Ishikawa (cell line): ENCODE results near the gene SELENOM.

Experiments used
- CEBPB ChIP-seq: IDR thresholded peaks from 2 replicates; pipeline ENCODE4 v1.6.1; 2012
- CREB1 ChIP-seq: IDR thresholded peaks from 2 replicates; pipeline ENCODE4 v1.6.1; 2012; ENCODE audit warnings: low read depth
- EGR1 ChIP-seq: IDR thresholded peaks from 2 replicates; pipeline ENCODE4 v1.6.1; 2012
- EP300 ChIP-seq: IDR thresholded peaks from 2 replicates; pipeline ENCODE4 v1.6.1; 2012; ENCODE audit warnings: borderline replicate concordance
- FOXM1 ChIP-seq: IDR thresholded peaks from 2 replicates; pipeline ENCODE4 v1.6.1; 2012; ENCODE audit warnings: low read depth, borderline replicate concordance
- NFIC ChIP-seq: IDR thresholded peaks from 2 replicates; pipeline ENCODE4 v1.6.1; 2012
- RAD21 ChIP-seq: IDR thresholded peaks from 2 replicates; pipeline ENCODE4 v1.6.1; 2012; ENCODE audit warnings: low read depth
- REST ChIP-seq: IDR thresholded peaks from 2 replicates; pipeline ENCODE4 v1.6.1; 2012; ENCODE audit warnings: low read depth, mild to moderate bottlenecking
- TAF1 ChIP-seq: IDR thresholded peaks from 2 replicates; pipeline ENCODE4 v1.6.1; 2012; ENCODE audit warnings: low read depth, mild to moderate bottlenecking
- TCF12 ChIP-seq: IDR thresholded peaks from 2 replicates; pipeline ENCODE4 v1.6.1; 2012; ENCODE audit warnings: low read depth
- TEAD4 ChIP-seq: IDR thresholded peaks from 2 replicates; pipeline ENCODE4 v1.6.1; 2012
- YY1 ChIP-seq: IDR thresholded peaks from 2 replicates; pipeline ENCODE4 v1.6.1; 2012; ENCODE audit warnings: low read depth
- ZBTB7A ChIP-seq: IDR thresholded peaks from 2 replicates; pipeline ENCODE4 v1.6.1; 2012; ENCODE audit warnings: low read depth
- TF ChIP-seq, protein P1 (sequence below): IDR thresholded peaks from 2 replicates; pipeline ENCODE4 v1.6.1; 2012
- TF ChIP-seq, protein P2 (sequence below): IDR thresholded peaks from 2 replicates; pipeline ENCODE4 v1.6.1; 2012

Gene SELENOM

DNA sequence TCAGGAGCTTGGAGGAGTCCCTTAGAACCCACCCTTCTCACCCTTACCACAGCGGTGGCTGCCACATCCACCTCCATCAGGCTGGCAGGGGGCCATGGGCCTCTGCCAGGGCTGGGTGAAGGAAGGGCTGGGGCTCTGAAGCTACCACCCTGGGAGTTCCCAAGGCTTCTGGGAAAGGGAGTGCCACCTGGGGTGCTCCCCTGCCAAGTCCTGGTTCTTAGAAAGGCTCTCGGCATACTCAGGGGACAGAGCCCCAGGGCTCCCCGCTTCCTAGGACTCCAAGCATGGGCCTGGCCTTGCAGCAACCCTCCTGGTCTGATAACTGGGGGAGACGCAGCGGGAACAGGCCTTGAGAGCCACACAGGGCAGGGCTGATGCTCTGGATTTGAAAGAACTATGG is 33.4 kb upstream of the SELENOM start:
- TF ChIP-seq NFIC (peak; percentile 75), REST (no peak), FOXM1 (no peak)

GRCh38 chr22:31139866-31140716 is 32.7 kb upstream of the SELENOM start, which contains the start of gene PLA2G3:
Gene PLA2G3, minus strand, starts transcription at chr22:31140508. Its CDS starts 154 bp downstream, at chr22:31140354.
- no peak for TF ChIP-seq EGR1
- TF ChIP-seq EP300: peak; percentile 47; the same call in 1 of the 2 replicates
- no peak for TF ChIP-seq YY1
- TF ChIP-seq FOXM1: no peak
- TF ChIP-seq, protein P1, sequence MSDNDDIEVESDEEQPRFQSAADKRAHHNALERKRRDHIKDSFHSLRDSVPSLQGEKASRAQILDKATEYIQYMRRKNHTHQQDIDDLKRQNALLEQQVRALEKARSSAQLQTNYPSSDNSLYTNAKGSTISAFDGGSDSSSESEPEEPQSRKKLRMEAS: peak; percentile 50
- TF ChIP-seq ZBTB7A: 0 out of 2 replicates have a peak, but pooled peaks have one; percentile 45
- no peak for TF ChIP-seq NFIC
- TF ChIP-seq TCF12: peak; percentile 71
- 0 out of 2 replicates have a peak, but pooled peaks have one; percentile 54 for TF ChIP-seq TAF1
- no peak for TF ChIP-seq CEBPB
- TF ChIP-seq RAD21: peak; percentile 12; the same call in 1 of the 2 replicates
- no peak for TF ChIP-seq REST
- TF ChIP-seq, protein P2, sequence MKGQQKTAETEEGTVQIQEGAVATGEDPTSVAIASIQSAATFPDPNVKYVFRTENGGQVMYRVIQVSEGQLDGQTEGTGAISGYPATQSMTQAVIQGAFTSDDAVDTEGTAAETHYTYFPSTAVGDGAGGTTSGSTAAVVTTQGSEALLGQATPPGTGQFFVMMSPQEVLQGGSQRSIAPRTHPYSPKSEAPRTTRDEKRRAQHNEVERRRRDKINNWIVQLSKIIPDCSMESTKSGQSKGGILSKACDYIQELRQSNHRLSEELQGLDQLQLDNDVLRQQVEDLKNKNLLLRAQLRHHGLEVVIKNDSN: peak; percentile 54; the same call in 1 of the 2 replicates
- no peak for TF ChIP-seq CREB1
- TF ChIP-seq TEAD4: no peak

GRCh38 chr22:31139066-31139465 is 31.7 kb upstream of the SELENOM start:
- TF ChIP-seq EGR1 (no peak), REST (no peak), TAF1 (no peak), RAD21 (no peak), CEBPB (no peak)
- TF ChIP-seq, protein P2: no peak

DNA sequence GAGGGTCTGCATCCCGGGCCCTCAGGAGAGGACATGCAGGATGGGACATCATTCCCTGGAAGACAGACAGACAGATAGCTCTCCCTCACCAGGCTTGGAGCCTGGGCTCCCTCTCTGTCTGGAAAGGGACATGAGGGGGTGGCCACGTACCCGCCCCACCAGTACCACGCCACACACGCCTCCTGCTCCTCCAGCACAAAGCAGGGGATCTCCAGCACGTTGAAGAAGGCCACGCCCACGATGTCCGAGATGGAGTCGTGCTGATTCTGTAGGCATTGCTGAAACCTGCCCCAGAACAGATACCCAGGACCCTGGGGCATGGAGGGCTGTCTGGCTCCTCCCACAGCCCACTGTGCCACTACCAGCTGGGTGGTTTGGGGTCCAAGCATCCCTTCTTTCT is 30.8 kb upstream of the SELENOM start:
- TF ChIP-seq RAD21: no peak
- TF ChIP-seq NFIC: no peak
- TF ChIP-seq FOXM1: no peak
- TF ChIP-seq YY1: no peak
- TF ChIP-seq EGR1: no peak
- TF ChIP-seq TCF12: no peak
- no peak for TF ChIP-seq CEBPB
- no peak for TF ChIP-seq EP300

DNA sequence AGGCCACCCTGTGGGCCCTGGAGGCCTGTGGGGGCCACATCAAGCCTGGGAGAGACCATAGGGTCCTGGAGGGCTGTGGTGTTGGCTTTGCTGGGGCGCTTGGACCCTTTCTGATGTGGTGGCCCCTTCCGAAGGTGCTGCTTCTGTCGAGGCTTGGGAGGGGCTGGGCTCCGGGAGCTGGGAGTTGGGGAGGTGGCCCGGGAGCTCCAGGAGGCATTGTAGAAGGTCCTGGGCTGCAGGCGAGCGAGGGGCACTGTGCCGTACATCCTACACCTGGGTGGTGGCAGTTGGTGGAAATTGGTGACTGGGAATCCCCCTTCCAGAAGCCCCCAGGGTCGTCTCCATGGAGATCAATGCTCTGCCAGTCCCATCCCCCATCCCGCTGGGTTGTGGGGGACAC is 30.4 kb upstream of the SELENOM start:
- TF ChIP-seq NFIC (no peak), TCF12 (no peak), ZBTB7A (no peak), TAF1 (no peak), EGR1 (no peak), CREB1 (no peak), FOXM1 (no peak), REST (no peak), YY1 (no peak), TEAD4 (no peak), CEBPB (no peak), RAD21 (no peak), EP300 (no peak)
- TF ChIP-seq, protein P1: no peak
- TF ChIP-seq, protein P2: no peak
